CD4-positive, alpha-beta T cell treated with Interleukin-10 for 1 hour (primary cell): Measurements from ENCODE around the gene RBBP8.
A peak's percentile ranks its signal among the peaks of the same experiment; 100 is the strongest.

Experiments used
- DNase-seq: peaks from one replicate; pipeline ENCODE4 v3.0.0-alpha.2; 2020

The RBBP8 gene

DNA sequence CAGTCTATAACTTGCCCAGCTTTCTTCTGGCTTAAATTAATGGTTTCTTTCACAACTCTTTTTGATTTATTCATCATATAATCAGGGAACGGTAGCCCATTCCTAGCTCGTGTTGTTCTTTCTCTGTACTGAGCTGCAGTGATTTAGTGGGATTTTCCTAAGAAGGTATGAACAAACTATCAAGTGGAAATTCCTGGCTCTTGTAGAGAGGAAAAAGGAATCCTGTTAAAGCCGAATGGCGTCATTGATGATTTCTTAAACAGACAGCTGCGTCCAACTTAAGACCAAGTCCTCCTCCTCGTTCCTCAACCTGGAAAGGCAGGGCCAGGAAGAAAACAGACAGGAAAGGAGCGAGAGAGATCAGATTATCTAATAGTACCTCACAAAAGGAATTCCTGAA, 132.9 kb downstream of the RBBP8 start:
- no peak for DNase-seq

DNA sequence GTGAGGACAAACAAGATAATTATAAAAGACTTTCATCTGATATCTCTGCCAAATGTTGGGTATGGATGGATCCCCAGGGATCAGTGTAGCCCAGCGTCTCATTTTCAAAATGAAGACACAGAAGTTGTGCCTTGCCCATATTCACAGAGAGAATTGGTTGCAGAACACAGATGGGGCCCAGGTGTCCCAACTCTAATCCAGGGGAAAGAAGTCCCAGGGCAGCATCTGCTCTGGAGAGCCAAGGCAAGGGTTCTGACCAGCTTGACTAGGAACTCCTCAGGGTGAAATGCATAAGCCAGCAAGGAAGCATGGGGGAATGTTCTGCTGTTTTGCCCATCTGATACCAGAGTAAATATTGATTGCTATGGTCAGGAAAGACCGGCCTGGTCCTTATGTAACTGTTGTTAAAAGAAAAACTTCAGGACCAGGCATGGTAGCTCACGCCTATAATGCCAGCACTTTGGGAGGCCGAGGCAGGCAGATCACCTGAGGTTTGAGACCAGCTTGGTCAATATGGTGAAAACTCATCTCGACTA, 133.4 kb downstream of the RBBP8 start:
- DNase-seq, result no peak

- no peak for DNase-seq
These were observed 134.1 kb downstream of the RBBP8 start for GRCh38 chr18:23067236-23067635.

- DNase-seq, result no peak
These were observed 134.9 kb downstream of the RBBP8 start for GRCh38 chr18:23068011-23068410.

DNA sequence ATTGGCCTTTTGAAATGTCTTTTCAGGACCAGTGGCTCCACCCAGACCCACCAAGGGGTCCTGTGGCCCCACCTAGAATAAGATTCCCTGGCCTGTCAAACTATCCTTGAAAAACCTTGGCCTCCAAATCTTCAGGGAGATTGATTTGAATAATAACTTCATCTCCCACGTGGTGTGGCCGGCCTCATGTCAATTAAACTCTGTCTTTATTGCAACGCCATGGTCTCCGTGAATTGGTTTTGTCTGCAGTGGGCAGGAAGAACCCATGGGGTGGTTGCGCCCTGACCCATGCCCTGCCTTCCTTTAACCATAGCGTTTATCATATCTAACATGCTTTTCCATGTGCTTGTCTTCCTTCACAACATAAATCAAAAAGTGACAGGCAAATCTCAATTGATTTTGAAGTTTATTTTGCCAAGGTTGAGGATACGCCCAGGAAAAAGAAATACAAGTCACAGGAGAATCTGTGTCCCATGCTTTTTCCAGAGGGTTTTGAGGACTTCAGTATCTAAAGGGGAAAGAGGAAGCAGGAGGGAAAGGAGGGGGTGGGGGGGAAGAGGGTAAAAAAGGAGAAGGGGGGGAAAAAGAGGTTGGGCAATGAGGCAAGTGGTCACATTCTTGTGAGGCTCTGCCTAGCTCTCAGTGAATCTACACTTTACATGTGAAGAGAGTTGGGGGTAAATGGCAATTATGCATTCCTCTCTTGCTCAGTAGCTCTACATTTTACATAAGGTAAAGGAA, 135.6 kb downstream of the RBBP8 start:
- DNase-seq, result no peak

- peak; percentile 51 for DNase-seq
These were observed 136.4 kb downstream of the RBBP8 start for GRCh38 chr18:23069481-23069880.

DNA sequence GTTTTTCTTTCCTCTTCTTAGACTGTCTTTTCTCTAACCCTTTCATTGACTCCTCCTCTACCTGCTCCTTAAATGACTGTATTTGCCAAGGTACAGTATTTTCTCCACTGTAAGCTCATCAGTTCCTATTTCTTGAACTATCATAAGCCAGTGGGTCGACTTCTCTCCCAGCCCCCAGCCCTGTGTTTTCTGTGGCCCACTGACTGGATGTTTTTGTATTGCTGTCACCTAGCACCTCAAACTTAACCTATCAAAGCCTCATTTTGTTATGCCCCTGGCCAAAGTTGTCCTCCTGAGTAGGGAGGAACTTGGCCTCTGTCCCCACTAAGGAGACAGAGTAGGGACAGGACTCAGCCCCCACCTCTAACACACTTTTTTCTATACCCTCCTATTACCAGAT, 136.8 kb downstream of the RBBP8 start:
- no peak for DNase-seq

- peak; percentile 87 for DNase-seq
These were observed 138.2 kb downstream of the RBBP8 start for GRCh38 chr18:23071285-23071684.

- no peak for DNase-seq
These were observed 139.0 kb downstream of the RBBP8 start for GRCh38 chr18:23072079-23072478.

DNA sequence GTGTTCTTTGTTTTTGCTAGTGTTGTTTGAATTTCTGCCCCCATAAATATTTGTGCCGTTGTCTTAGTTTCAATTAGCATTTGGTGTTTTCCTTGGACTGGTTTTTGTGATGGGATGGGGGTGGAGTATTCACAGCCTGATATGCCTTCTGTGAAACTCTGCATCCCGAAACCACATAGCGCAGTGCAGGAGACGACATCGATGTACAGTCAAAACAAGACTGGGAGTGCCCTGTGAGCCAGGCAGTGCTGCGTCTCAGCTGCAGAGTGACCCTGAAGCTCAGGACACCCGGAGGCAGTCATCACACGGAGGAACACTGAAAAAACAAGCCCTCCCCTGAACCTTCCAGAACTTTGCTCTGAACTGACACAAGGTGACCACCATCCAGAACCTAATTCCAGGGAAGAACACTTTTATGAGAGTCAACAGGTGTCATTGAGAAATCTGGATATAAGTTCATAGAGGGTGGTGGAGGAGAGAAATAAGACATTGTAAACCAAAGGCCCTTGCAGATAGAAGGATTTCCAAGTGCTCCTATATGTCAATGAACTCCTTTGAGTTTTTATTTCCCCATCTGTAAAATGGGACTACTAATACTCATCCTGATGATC, 141.0 kb downstream of the RBBP8 start:
- DNase-seq, result no peak
